Measurements from ENCODE around the gene MYH10.

MYH10 gene

GRCh38 chr17:8658810-8659209 is 28.3 kb upstream of the MYH10 start:
- TF ChIP-seq CTCF (IDR thresholded peaks at IDR 0.05), result no peak

GRCh38 chr17:8656693-8657092 is 26.2 kb upstream of the MYH10 start:
- no peak for TF ChIP-seq CTCF (IDR thresholded peaks at IDR 0.05)

- no peak for TF ChIP-seq CTCF (IDR thresholded peaks at IDR 0.05)
Observed at GRCh38 chr17:8654822-8655221, 24.3 kb upstream of the MYH10 start.

DNA sequence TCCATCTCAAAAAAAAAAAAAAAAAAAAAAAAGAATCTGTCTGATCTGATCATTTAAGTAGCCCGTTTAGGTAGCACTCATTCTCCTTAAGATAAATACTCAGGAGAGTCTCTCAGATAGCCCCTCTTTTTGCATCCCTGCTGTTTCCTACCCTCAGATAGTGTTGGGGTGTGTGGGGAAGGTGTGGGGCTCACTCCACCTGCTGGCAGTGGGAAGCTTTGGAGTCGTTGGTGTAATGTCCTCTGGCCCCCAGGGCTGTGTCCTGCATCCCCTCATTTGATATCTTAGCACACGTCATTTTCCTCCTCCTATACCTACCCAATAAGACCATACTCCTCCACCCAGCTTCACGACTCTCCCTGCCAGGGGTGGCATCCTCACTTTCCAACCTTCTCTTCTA is 20.5 kb upstream of the MYH10 start:
- no peak for TF ChIP-seq CTCF (IDR thresholded peaks at IDR 0.05)

GRCh38 chr17:8650119-8650499 is 19.6 kb upstream of the MYH10 start:
- TF ChIP-seq CTCF (IDR thresholded peaks at IDR 0.05), result no peak

- no peak for TF ChIP-seq CTCF (IDR thresholded peaks at IDR 0.05)
Observed at GRCh38 chr17:8649157-8650118, 18.9 kb upstream of the MYH10 start.

DNA sequence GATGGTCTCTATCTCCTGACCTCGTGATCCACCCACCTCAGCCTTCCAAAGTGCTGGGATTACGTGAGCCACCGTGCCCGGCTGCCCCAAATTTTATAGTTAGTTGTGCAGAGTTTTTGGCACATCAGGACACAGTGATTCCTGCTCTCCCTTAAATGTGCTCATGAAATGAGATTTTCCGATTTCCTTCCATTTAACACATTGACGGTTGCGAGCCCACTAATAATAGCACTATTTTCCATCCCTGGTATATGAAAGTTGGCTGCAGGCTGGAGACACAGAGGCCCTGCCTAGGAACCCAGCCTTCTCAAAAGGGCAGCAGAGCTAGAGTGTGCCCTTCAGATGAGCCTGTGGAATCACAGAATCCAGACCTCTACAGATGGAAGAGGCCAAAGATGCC is 17.4 kb upstream of the MYH10 start:
- no peak for TF ChIP-seq CTCF (IDR thresholded peaks at IDR 0.05)

Data from LNCAP (cell line).